ENCODE measurements around the gene CD274. TPM values are rescaled to one million over a fixed set of nuclear protein-coding genes. Genes with fewer than 3 reads are reported as not detected.

The CD274 gene
- total and polyA plus RNA-seq, 2 donors (not counting 1 experiment from before 2014, with no cell fraction given), result 3.1 to 3.3 TPM

- no peak overlapping the region for H3K27ac ChIP-seq (ENCODE audit: insufficient read depth, low read length)
- no peaks in the 10 kb centered on the region for H3K9me3 ChIP-seq (ENCODE audit: control insufficient read depth, insufficient read depth, low read depth, low read length)
- no peak for DNase-seq (ENCODE audit: low read depth in 2 of 2)
- H3K9ac ChIP-seq (ENCODE audit: insufficient read depth, low read length), result no peak overlapping the region
- H4K20me1 ChIP-seq (ENCODE audit: control insufficient read depth, extremely low read depth, insufficient read depth, low read length), result no peaks in the 10 kb centered on the region
- no peak overlapping the region for H3K4me3 ChIP-seq (replicated peaks in 1 of 4; ENCODE audit: control extremely low read depth in 1 of 4, insufficient read depth in 1 of 4, low read depth in 3 of 4, low read length in 4 of 4)
- H3K4me1 ChIP-seq (ENCODE audit: control insufficient read depth, extremely low read depth, insufficient read depth, low read length), result no peaks in the 10 kb centered on the region
- no peak overlapping the region for H3K4me2 ChIP-seq (ENCODE audit: extremely low read depth, insufficient read depth, low read length)
- H2AFZ ChIP-seq (ENCODE audit: low read length), result no peak overlapping the region
- TF ChIP-seq CTCF (conservative IDR thresholded peaks at IDR 0.05 in 1 of 2, IDR thresholded peaks at IDR 0.05 in 1 of 2; ENCODE audit: low read depth in 1 of 2, low read length in 2 of 2), result no peak
- no peak for TF ChIP-seq EZH2 (IDR thresholded peaks at IDR 0.05; ENCODE audit: low read length, missing control alignments)
- H3K79me2 ChIP-seq (ENCODE audit: control insufficient read depth, insufficient read depth, low read length), result no peaks in the 10 kb centered on the region
- H3K36me3 ChIP-seq (ENCODE audit: control insufficient read depth, insufficient read depth, low read length), result no peaks in the 10 kb centered on the region
- no peaks in the 10 kb centered on the region for H3K27me3 ChIP-seq (ENCODE audit: control insufficient read depth, insufficient read depth, low read length)
Measured at GRCh38 chr9:5416953-5417352, 33.4 kb upstream of the CD274 start.

GRCh38 chr9:5418481-5418880 lies 31.9 kb upstream of the CD274 start:
- Histone ChIP-seq H4K20me1 (ENCODE audit: control insufficient read depth, extremely low read depth, insufficient read depth, low read length) (no peaks in the 10 kb centered on the region), H3K27ac (ENCODE audit: insufficient read depth, low read length) (no peak overlapping the region), H3K9ac (ENCODE audit: insufficient read depth, low read length) (no peak overlapping the region), H3K79me2 (ENCODE audit: control insufficient read depth, insufficient read depth, low read length) (no peaks in the 10 kb centered on the region), H3K27me3 (ENCODE audit: control insufficient read depth, insufficient read depth, low read length) (no peaks in the 10 kb centered on the region), H3K4me3 (replicated peaks in 1 of 4; ENCODE audit: control extremely low read depth in 1 of 4, insufficient read depth in 1 of 4, low read depth in 3 of 4, low read length in 4 of 4) (no peak overlapping the region), H3K4me1 (ENCODE audit: control insufficient read depth, extremely low read depth, insufficient read depth, low read length) (no peaks in the 10 kb centered on the region), H3K4me2 (ENCODE audit: extremely low read depth, insufficient read depth, low read length) (no peak overlapping the region), H3K36me3 (ENCODE audit: control insufficient read depth, insufficient read depth, low read length) (no peaks in the 10 kb centered on the region), H2AFZ (ENCODE audit: low read length) (no peak overlapping the region), H3K9me3 (ENCODE audit: control insufficient read depth, insufficient read depth, low read depth, low read length) (no peaks in the 10 kb centered on the region)
- DNase-seq (ENCODE audit: low read depth in 2 of 2), result no peak
- TF ChIP-seq EZH2 (IDR thresholded peaks at IDR 0.05; ENCODE audit: low read length, missing control alignments) (no peak), CTCF (conservative IDR thresholded peaks at IDR 0.05 in 1 of 2, IDR thresholded peaks at IDR 0.05 in 1 of 2; ENCODE audit: low read depth in 1 of 2, low read length in 2 of 2) (no peak)

GRCh38 chr9:5419987-5420386 lies 30.4 kb upstream of the CD274 start:
- no peak overlapping the region for H3K4me3 ChIP-seq (replicated peaks in 1 of 4; ENCODE audit: control extremely low read depth in 1 of 4, insufficient read depth in 1 of 4, low read depth in 3 of 4, low read length in 4 of 4)
- DNase-seq (ENCODE audit: low read depth in 2 of 2), result no peak
- TF ChIP-seq CTCF (conservative IDR thresholded peaks at IDR 0.05 in 1 of 2, IDR thresholded peaks at IDR 0.05 in 1 of 2; ENCODE audit: low read depth in 1 of 2, low read length in 2 of 2), result no peak
- TF ChIP-seq EZH2 (IDR thresholded peaks at IDR 0.05; ENCODE audit: low read length, missing control alignments), result no peak
- no peaks in the 10 kb centered on the region for H3K4me1 ChIP-seq (ENCODE audit: control insufficient read depth, extremely low read depth, insufficient read depth, low read length)
- H2AFZ ChIP-seq (ENCODE audit: low read length), result no peak overlapping the region
- no peak overlapping the region for H3K27ac ChIP-seq (ENCODE audit: insufficient read depth, low read length)
- no peaks in the 10 kb centered on the region for H3K9me3 ChIP-seq (ENCODE audit: control insufficient read depth, insufficient read depth, low read depth, low read length)
- H3K4me2 ChIP-seq (ENCODE audit: extremely low read depth, insufficient read depth, low read length), result no peak overlapping the region
- H4K20me1 ChIP-seq (ENCODE audit: control insufficient read depth, extremely low read depth, insufficient read depth, low read length), result no peaks in the 10 kb centered on the region
- H3K79me2 ChIP-seq (ENCODE audit: control insufficient read depth, insufficient read depth, low read length), result no peaks in the 10 kb centered on the region
- H3K9ac ChIP-seq (ENCODE audit: insufficient read depth, low read length), result no peak overlapping the region
- H3K27me3 ChIP-seq (ENCODE audit: control insufficient read depth, insufficient read depth, low read length), result no peaks in the 10 kb centered on the region
- no peaks in the 10 kb centered on the region for H3K36me3 ChIP-seq (ENCODE audit: control insufficient read depth, insufficient read depth, low read length)

Data from fibroblast of lung (primary cell).